ENCODE results near the gene KIAA1217.

The KIAA1217 gene

GRCh38 chr10:24485304-24485703, 276.4 kb downstream of the KIAA1217 start:
- H3K27me3 ChIP-seq (ENCODE audit: control insufficient read depth, insufficient read depth, low read length): no peaks in the 10 kb centered on the region
- H3K4me3 ChIP-seq (ENCODE audit: low read length): no peak overlapping the region
- H3K36me3 ChIP-seq (ENCODE audit: control insufficient read depth, low read depth, low read length): no peaks in the 10 kb centered on the region
- no peaks in the 10 kb centered on the region for H3K4me1 ChIP-seq (ENCODE audit: control insufficient read depth, low read depth, low read length)
- no peak overlapping the region for H3K9ac ChIP-seq (ENCODE audit: low read length)
- no peaks in the 10 kb centered on the region for H3K9me3 ChIP-seq (ENCODE audit: control insufficient read depth, low read depth, low read length)
- no peak overlapping the region for H3K27ac ChIP-seq (ENCODE audit: low read length)

GRCh38 chr10:24488631-24489030, 279.7 kb downstream of the KIAA1217 start:
- H3K36me3 ChIP-seq (ENCODE audit: control insufficient read depth, low read depth, low read length): no peaks in the 10 kb centered on the region
- H3K27me3 ChIP-seq (ENCODE audit: control insufficient read depth, insufficient read depth, low read length): no peaks in the 10 kb centered on the region
- no peak overlapping the region for H3K27ac ChIP-seq (ENCODE audit: low read length)
- no peaks in the 10 kb centered on the region for H3K4me1 ChIP-seq (ENCODE audit: control insufficient read depth, low read depth, low read length)
- no peak overlapping the region for H3K9ac ChIP-seq (ENCODE audit: low read length)
- no peaks in the 10 kb centered on the region for H3K9me3 ChIP-seq (ENCODE audit: control insufficient read depth, low read depth, low read length)
- H3K4me3 ChIP-seq (ENCODE audit: low read length): no peak overlapping the region

- Histone ChIP-seq H3K27ac (ENCODE audit: low read length) (no peak overlapping the region), H3K4me3 (ENCODE audit: low read length) (no peak overlapping the region), H3K4me1 (ENCODE audit: control insufficient read depth, low read depth, low read length) (peaks cover 12% of the 10 kb centered on the region), H3K27me3 (ENCODE audit: control insufficient read depth, insufficient read depth, low read length) (no peaks in the 10 kb centered on the region), H3K9ac (ENCODE audit: low read length) (no peak overlapping the region), H3K36me3 (ENCODE audit: control insufficient read depth, low read depth, low read length) (no peaks in the 10 kb centered on the region), H3K9me3 (ENCODE audit: control insufficient read depth, low read depth, low read length) (no peaks in the 10 kb centered on the region)
Measured at GRCh38 chr10:24493165-24493564, 284.2 kb downstream of the KIAA1217 start.

GRCh38 chr10:24494236-24494635, 285.3 kb downstream of the KIAA1217 start:
- no peak overlapping the region for H3K9ac ChIP-seq (ENCODE audit: low read length)
- no peak overlapping the region for H3K27ac ChIP-seq (ENCODE audit: low read length)
- H3K36me3 ChIP-seq (ENCODE audit: control insufficient read depth, low read depth, low read length): no peaks in the 10 kb centered on the region
- no peaks in the 10 kb centered on the region for H3K27me3 ChIP-seq (ENCODE audit: control insufficient read depth, insufficient read depth, low read length)
- H3K9me3 ChIP-seq (ENCODE audit: control insufficient read depth, low read depth, low read length): no peaks in the 10 kb centered on the region
- no peak overlapping the region for H3K4me3 ChIP-seq (ENCODE audit: low read length)
- peaks cover 12% of the 10 kb centered on the region for H3K4me1 ChIP-seq (ENCODE audit: control insufficient read depth, low read depth, low read length)

- H3K9ac ChIP-seq (ENCODE audit: low read length): no peak overlapping the region
- H3K36me3 ChIP-seq (ENCODE audit: control insufficient read depth, low read depth, low read length): no peaks in the 10 kb centered on the region
- no peaks in the 10 kb centered on the region for H3K9me3 ChIP-seq (ENCODE audit: control insufficient read depth, low read depth, low read length)
- no peak overlapping the region for H3K27ac ChIP-seq (ENCODE audit: low read length)
- H3K4me3 ChIP-seq (ENCODE audit: low read length): no peak overlapping the region
- H3K27me3 ChIP-seq (ENCODE audit: control insufficient read depth, insufficient read depth, low read length): no peaks in the 10 kb centered on the region
- H3K4me1 ChIP-seq (ENCODE audit: control insufficient read depth, low read depth, low read length): peaks cover 12% of the 10 kb centered on the region
Measured at GRCh38 chr10:24494777-24495176, 285.8 kb downstream of the KIAA1217 start.

- Histone ChIP-seq H3K27me3 (ENCODE audit: control insufficient read depth, insufficient read depth, low read length) (no peaks in the 10 kb centered on the region), H3K9me3 (ENCODE audit: control insufficient read depth, low read depth, low read length) (no peaks in the 10 kb centered on the region), H3K4me3 (ENCODE audit: low read length) (no peak overlapping the region), H3K4me1 (ENCODE audit: control insufficient read depth, low read depth, low read length) (peaks cover 12% of the 10 kb centered on the region), H3K36me3 (ENCODE audit: control insufficient read depth, low read depth, low read length) (no peaks in the 10 kb centered on the region), H3K9ac (ENCODE audit: low read length) (no peak overlapping the region), H3K27ac (ENCODE audit: low read length) (no peak overlapping the region)
Measured at GRCh38 chr10:24495666-24496460, 286.9 kb downstream of the KIAA1217 start.

- peaks cover 12% of the 10 kb centered on the region for H3K4me1 ChIP-seq (ENCODE audit: control insufficient read depth, low read depth, low read length)
- no peak overlapping the region for H3K27ac ChIP-seq (ENCODE audit: low read length)
- no peaks in the 10 kb centered on the region for H3K36me3 ChIP-seq (ENCODE audit: control insufficient read depth, low read depth, low read length)
- no peak overlapping the region for H3K4me3 ChIP-seq (ENCODE audit: low read length)
- no peaks in the 10 kb centered on the region for H3K9me3 ChIP-seq (ENCODE audit: control insufficient read depth, low read depth, low read length)
- H3K27me3 ChIP-seq (ENCODE audit: control insufficient read depth, insufficient read depth, low read length): no peaks in the 10 kb centered on the region
- H3K9ac ChIP-seq (ENCODE audit: low read length): no peak overlapping the region
Measured at GRCh38 chr10:24496906-24497305, 288.0 kb downstream of the KIAA1217 start.

GRCh38 chr10:24501056-24501711, 292.2 kb downstream of the KIAA1217 start:
- H3K27ac ChIP-seq (ENCODE audit: low read length): no peak overlapping the region
- H3K9me3 ChIP-seq (ENCODE audit: control insufficient read depth, low read depth, low read length): no peaks in the 10 kb centered on the region
- no peaks in the 10 kb centered on the region for H3K36me3 ChIP-seq (ENCODE audit: control insufficient read depth, low read depth, low read length)
- H3K4me1 ChIP-seq (ENCODE audit: control insufficient read depth, low read depth, low read length): peaks cover 6% of the 10 kb centered on the region
- H3K27me3 ChIP-seq (ENCODE audit: control insufficient read depth, insufficient read depth, low read length): no peaks in the 10 kb centered on the region
- H3K9ac ChIP-seq (ENCODE audit: low read length): no peak overlapping the region
- H3K4me3 ChIP-seq (ENCODE audit: low read length): no peak overlapping the region

GRCh38 chr10:24502006-24502405, 293.1 kb downstream of the KIAA1217 start:
- no peak overlapping the region for H3K27ac ChIP-seq (ENCODE audit: low read length)
- H3K4me1 ChIP-seq (ENCODE audit: control insufficient read depth, low read depth, low read length): peaks cover 6% of the 10 kb centered on the region
- no peaks in the 10 kb centered on the region for H3K9me3 ChIP-seq (ENCODE audit: control insufficient read depth, low read depth, low read length)
- H3K4me3 ChIP-seq (ENCODE audit: low read length): no peak overlapping the region
- no peak overlapping the region for H3K9ac ChIP-seq (ENCODE audit: low read length)
- no peaks in the 10 kb centered on the region for H3K36me3 ChIP-seq (ENCODE audit: control insufficient read depth, low read depth, low read length)
- H3K27me3 ChIP-seq (ENCODE audit: control insufficient read depth, insufficient read depth, low read length): no peaks in the 10 kb centered on the region

GRCh38 chr10:24502801-24503460, 294.0 kb downstream of the KIAA1217 start:
- Histone ChIP-seq H3K4me3 (ENCODE audit: low read length) (no peak overlapping the region), H3K4me1 (ENCODE audit: control insufficient read depth, low read depth, low read length) (peaks cover 6% of the 10 kb centered on the region), H3K36me3 (ENCODE audit: control insufficient read depth, low read depth, low read length) (no peaks in the 10 kb centered on the region), H3K9me3 (ENCODE audit: control insufficient read depth, low read depth, low read length) (no peaks in the 10 kb centered on the region), H3K27ac (ENCODE audit: low read length) (no peak overlapping the region), H3K9ac (ENCODE audit: low read length) (no peak overlapping the region), H3K27me3 (ENCODE audit: control insufficient read depth, insufficient read depth, low read length) (no peaks in the 10 kb centered on the region)

GRCh38 chr10:24503461-24504320, 294.8 kb downstream of the KIAA1217 start:
- peaks cover 6% of the 10 kb centered on the region for H3K4me1 ChIP-seq (ENCODE audit: control insufficient read depth, low read depth, low read length)
- H3K9ac ChIP-seq (ENCODE audit: low read length): no peak overlapping the region
- no peak overlapping the region for H3K4me3 ChIP-seq (ENCODE audit: low read length)
- no peak overlapping the region for H3K27ac ChIP-seq (ENCODE audit: low read length)
- H3K36me3 ChIP-seq (ENCODE audit: control insufficient read depth, low read depth, low read length): no peaks in the 10 kb centered on the region
- no peaks in the 10 kb centered on the region for H3K27me3 ChIP-seq (ENCODE audit: control insufficient read depth, insufficient read depth, low read length)
- H3K9me3 ChIP-seq (ENCODE audit: control insufficient read depth, low read depth, low read length): no peaks in the 10 kb centered on the region

All from iPS-18a (cell line).